Activated naive CD8-positive, alpha-beta T cell treated with anti-CD3 and anti-CD28 coated beads for 36 hours (primary cell): ENCODE results near the gene N4BP2L2. TPM values are rescaled to one million over a fixed set of nuclear protein-coding genes. Genes with fewer than 3 reads are reported as not detected.

Experiments
- DNase-seq: peaks from one replicate; pipeline ENCODE4 v3.0.0; 2021
- H3K27ac Mint-ChIP-seq: one replicate; pipeline ENCODE4 v1.8.0; 2022; ENCODE audit warnings: mild to moderate bottlenecking, moderate library complexity, mixed read lengths
- H3K27me3 Mint-ChIP-seq: one replicate; pipeline ENCODE4 v1.8.0; 2022; ENCODE audit warnings: mild to moderate bottlenecking, mixed read lengths
- H3K36me3 Mint-ChIP-seq: one replicate; pipeline ENCODE4 v1.8.0; 2021; ENCODE audit warnings: mild to moderate bottlenecking, mixed read lengths
- H3K4me1 Mint-ChIP-seq: one replicate; pipeline ENCODE4 v1.8.0; 2021; ENCODE audit warnings: mixed read lengths
- H3K4me3 Mint-ChIP-seq: one replicate; pipeline ENCODE4 v1.8.0; 2022; ENCODE audit warnings: mild to moderate bottlenecking, moderate library complexity, mixed read lengths
- H3K9me3 Mint-ChIP-seq: one replicate; pipeline ENCODE4 v1.8.0; 2022; ENCODE audit warnings: mixed read lengths
- total RNA-seq, 2 experiments: library from RNA; stranded (reverse); gene quantifications; one replicate each; pipeline ENCODE4 v1.2.3, GENCODE V29; 2021

The N4BP2L2 gene
- total RNA-seq, 2 experiments from 2014 or later: 66.7 to 68.8 TPM

- no peak for DNase-seq
- Mint-ChIP-seq H3K4me3 (no peak overlapping the region), H3K9me3 (no peaks in the 10 kb centered on the region), H3K27ac (no peak overlapping the region), H3K27me3 (no peaks in the 10 kb centered on the region), H3K4me1 (peaks cover 13% of the 10 kb centered on the region), H3K36me3 (peaks cover 21% of the 10 kb centered on the region)
These were observed 37.5 kb downstream of the N4BP2L2 start for GRCh38 chr13:32501064-32501463.

GRCh38 chr13:32499538-32500210 lies 38.9 kb downstream of the N4BP2L2 start:
- no peak overlapping the region for H3K27ac Mint-ChIP-seq
- no peaks in the 10 kb centered on the region for H3K9me3 Mint-ChIP-seq
- H3K4me1 Mint-ChIP-seq: peaks cover 13% of the 10 kb centered on the region
- no peak for DNase-seq
- peaks cover 9% of the 10 kb centered on the region for H3K36me3 Mint-ChIP-seq
- H3K27me3 Mint-ChIP-seq: no peaks in the 10 kb centered on the region
- H3K4me3 Mint-ChIP-seq: no peak overlapping the region

GRCh38 chr13:32497589-32497988 lies 41.0 kb downstream of the N4BP2L2 start:
- Mint-ChIP-seq H3K36me3 (peaks cover 9% of the 10 kb centered on the region), H3K9me3 (no peaks in the 10 kb centered on the region), H3K4me3 (no peak overlapping the region), H3K4me1 (peaks cover 13% of the 10 kb centered on the region), H3K27me3 (no peaks in the 10 kb centered on the region), H3K27ac (no peak overlapping the region)
- DNase-seq: no peak

GRCh38 chr13:32496599-32497160 lies 41.9 kb downstream of the N4BP2L2 start:
- DNase-seq: no peak
- Mint-ChIP-seq H3K4me3 (no peak overlapping the region), H3K27ac (no peak overlapping the region), H3K27me3 (no peaks in the 10 kb centered on the region), H3K9me3 (no peaks in the 10 kb centered on the region), H3K4me1 (peaks cover 13% of the 10 kb centered on the region), H3K36me3 (peaks cover 5% of the 10 kb centered on the region)

DNA sequence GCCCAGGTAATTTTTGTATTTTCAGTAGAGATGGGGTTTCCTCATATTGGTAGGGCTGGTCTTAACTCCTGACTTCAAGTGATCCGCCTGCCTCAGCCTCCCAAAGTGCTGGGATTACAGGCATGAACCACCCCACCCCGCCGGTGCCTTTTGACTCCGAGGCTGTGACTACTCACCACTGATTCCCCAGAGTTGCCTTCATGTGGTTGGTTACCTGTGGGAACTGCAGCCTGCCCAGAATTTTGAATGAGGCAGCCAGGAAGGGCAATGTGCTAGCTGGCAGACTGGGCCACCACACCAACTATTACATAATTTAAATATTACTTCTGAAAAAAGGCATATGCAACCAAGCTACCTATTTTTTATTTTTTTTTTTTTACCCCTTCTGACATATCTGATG lies 42.8 kb downstream of the N4BP2L2 start:
- no peak for DNase-seq
- Mint-ChIP-seq H3K36me3 (peaks cover 5% of the 10 kb centered on the region), H3K27ac (no peak overlapping the region), H3K4me3 (no peak overlapping the region), H3K4me1 (peaks cover 13% of the 10 kb centered on the region), H3K9me3 (no peaks in the 10 kb centered on the region), H3K27me3 (no peaks in the 10 kb centered on the region)

DNA sequence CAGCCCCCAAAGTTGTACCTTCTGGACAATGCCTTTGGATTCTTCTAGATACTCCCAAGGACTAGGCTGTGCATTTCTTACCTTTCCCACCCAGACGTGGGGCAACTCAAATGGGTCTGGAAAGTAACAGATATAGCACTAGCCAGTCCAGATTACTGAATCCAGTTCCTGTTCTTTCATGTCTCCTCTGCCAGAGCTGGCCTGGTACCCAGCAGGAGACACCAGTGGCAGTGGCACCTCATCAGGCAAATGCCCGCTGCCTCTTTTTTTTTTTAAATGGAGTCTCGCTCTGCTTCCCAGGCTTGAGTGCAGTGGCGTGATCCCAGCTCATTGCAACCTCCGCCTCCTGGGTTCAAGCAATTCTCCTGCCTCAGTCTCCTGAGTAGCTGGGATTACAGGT lies 43.2 kb downstream of the N4BP2L2 start:
- Mint-ChIP-seq H3K27me3 (no peaks in the 10 kb centered on the region), H3K27ac (no peak overlapping the region), H3K36me3 (peaks cover 5% of the 10 kb centered on the region), H3K4me1 (peaks cover 13% of the 10 kb centered on the region), H3K9me3 (no peaks in the 10 kb centered on the region), H3K4me3 (no peak overlapping the region)
- no peak for DNase-seq

DNA sequence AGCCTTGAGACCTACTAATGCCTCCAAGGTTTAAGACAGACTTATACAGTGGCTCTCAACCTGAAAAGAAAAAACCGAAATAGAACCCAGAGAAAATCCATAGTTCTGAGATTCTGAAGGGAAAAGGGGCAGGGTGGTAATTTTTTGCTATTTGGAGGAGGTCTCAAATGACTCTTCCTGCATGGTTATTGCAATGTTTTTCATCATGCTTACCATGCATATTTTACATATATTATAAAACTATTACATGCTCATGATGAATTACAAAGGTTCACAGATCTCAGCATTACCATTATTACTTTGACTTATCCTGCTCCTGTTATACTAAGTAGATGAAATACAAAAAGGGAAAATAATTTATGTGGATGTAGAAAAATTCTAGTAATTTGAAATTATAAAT lies 47.6 kb downstream of the N4BP2L2 start:
- no peaks in the 10 kb centered on the region for H3K9me3 Mint-ChIP-seq
- no peak overlapping the region for H3K4me3 Mint-ChIP-seq
- DNase-seq: no peak
- no peak overlapping the region for H3K27ac Mint-ChIP-seq
- peaks cover 1% of the 10 kb centered on the region for H3K36me3 Mint-ChIP-seq
- no peaks in the 10 kb centered on the region for H3K27me3 Mint-ChIP-seq
- H3K4me1 Mint-ChIP-seq: no peaks in the 10 kb centered on the region

- Mint-ChIP-seq H3K9me3 (no peaks in the 10 kb centered on the region), H3K4me1 (no peaks in the 10 kb centered on the region), H3K27me3 (no peaks in the 10 kb centered on the region), H3K36me3 (no peaks in the 10 kb centered on the region), H3K27ac (no peak overlapping the region), H3K4me3 (no peak overlapping the region)
- no peak for DNase-seq
These were observed 61.7 kb downstream of the N4BP2L2 start for GRCh38 chr13:32476892-32477291.

GRCh38 chr13:32476021-32476731 lies 62.4 kb downstream of the N4BP2L2 start:
- no peaks in the 10 kb centered on the region for H3K9me3 Mint-ChIP-seq
- no peaks in the 10 kb centered on the region for H3K36me3 Mint-ChIP-seq
- no peaks in the 10 kb centered on the region for H3K27me3 Mint-ChIP-seq
- H3K27ac Mint-ChIP-seq: no peak overlapping the region
- DNase-seq: no peak
- H3K4me3 Mint-ChIP-seq: no peak overlapping the region
- no peaks in the 10 kb centered on the region for H3K4me1 Mint-ChIP-seq

- Mint-ChIP-seq H3K4me3 (no peak overlapping the region), H3K4me1 (no peaks in the 10 kb centered on the region), H3K36me3 (no peaks in the 10 kb centered on the region), H3K9me3 (no peaks in the 10 kb centered on the region), H3K27me3 (no peaks in the 10 kb centered on the region), H3K27ac (no peak overlapping the region)
- no peak for DNase-seq
These were observed 63.4 kb downstream of the N4BP2L2 start for GRCh38 chr13:32474999-32475792.

GRCh38 chr13:32473650-32474049 lies 64.9 kb downstream of the N4BP2L2 start:
- DNase-seq: no peak
- Mint-ChIP-seq H3K27ac (no peak overlapping the region), H3K27me3 (no peaks in the 10 kb centered on the region), H3K36me3 (no peaks in the 10 kb centered on the region), H3K4me1 (no peaks in the 10 kb centered on the region), H3K4me3 (no peak overlapping the region), H3K9me3 (no peaks in the 10 kb centered on the region)

DNA sequence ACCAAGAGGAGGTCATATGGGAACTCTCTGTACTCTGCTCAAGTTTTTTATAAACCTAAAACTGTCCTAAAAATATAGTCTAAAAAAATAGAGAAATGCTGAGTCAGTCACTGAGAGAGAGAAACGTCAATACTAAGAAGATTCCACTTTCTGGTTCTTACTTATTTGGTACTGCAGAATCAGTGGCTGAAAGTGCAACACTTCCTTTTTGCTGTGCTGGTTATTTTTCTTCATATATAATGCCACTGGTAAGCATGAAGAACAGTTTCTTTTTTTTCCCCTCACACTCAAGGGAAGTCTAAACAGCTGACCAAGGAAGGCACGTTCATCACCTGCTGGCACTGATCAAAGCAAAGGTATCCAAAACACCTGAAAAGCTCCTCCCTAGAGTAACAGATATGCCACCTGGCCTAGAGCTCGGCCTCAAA lies 66.4 kb downstream of the N4BP2L2 start:
- no peak for DNase-seq
- Mint-ChIP-seq H3K27ac (no peak overlapping the region), H3K36me3 (no peaks in the 10 kb centered on the region), H3K4me1 (no peaks in the 10 kb centered on the region), H3K27me3 (no peaks in the 10 kb centered on the region), H3K4me3 (no peak overlapping the region), H3K9me3 (no peaks in the 10 kb centered on the region)

DNA sequence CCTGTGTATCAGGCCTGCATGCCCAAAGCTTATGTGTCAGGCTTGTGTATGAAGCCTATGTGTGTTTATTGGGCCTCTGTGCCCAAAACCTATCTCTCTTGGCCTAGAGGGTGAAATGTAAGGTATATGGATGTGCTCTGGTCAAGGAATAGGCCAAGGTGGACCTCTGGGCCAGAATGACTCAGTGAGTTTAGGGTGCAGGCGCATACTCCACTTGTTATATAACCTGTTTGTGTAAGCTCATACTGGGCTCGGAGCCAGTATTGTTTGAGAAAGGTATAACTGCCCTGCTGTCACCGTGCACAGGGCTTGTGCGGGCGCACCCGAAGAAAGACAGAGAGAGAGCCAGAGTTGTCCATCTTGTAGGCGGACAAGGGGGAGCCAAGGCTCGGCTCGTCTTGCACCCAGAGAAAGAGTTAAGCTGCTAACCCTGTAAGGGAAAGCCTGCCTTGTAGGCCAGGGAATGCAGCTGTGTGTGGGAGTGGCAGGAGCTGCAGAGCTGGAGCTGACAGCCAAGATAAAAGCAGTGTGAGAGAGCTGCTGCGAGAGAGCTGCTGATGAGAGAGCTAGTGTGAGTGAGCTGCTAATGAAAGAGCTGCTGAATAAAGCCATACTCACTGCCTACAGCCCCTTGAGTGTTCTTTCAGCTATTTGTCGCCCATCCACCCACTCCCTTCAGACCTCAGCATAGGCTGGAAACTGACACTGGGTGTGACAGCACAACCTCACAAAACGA lies 67.2 kb downstream of the N4BP2L2 start:
- Mint-ChIP-seq H3K4me3 (no peak overlapping the region), H3K36me3 (no peaks in the 10 kb centered on the region), H3K27me3 (no peaks in the 10 kb centered on the region), H3K9me3 (no peaks in the 10 kb centered on the region), H3K27ac (no peak overlapping the region), H3K4me1 (no peaks in the 10 kb centered on the region)
- no peak for DNase-seq

DNA sequence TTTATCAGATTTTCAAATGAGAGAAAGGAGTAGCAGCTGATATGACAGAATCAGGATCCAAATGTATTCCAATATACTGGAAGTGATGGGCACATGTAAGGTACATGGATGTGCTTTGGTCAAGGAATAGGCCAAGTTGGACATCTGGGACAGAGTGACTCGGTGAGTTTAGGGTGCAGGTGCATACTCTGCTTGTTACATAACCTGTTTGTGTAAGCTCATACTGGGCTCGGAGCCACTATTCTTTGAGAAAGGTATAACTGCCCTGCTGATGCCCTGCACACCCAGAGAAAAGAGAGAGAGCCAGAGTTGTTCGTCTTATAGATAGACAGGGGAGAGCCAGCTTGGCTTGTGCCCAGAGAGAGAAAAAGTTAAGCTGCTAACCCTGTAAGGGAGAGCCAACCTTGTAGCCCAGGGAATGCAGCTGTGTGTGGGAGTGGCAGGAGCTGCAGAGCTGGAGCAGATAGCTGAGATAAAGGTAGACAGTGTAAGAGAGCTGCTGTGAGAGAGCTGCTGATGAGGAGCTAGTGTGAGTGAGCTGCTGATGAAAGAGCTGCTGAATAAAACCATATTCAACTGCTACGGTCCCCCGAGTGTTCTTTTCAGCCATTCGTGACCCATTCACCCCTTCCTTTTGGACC lies 70.0 kb downstream of the N4BP2L2 start:
- Mint-ChIP-seq H3K4me1 (no peaks in the 10 kb centered on the region), H3K27ac (no peak overlapping the region), H3K27me3 (no peaks in the 10 kb centered on the region), H3K4me3 (no peak overlapping the region), H3K9me3 (no peaks in the 10 kb centered on the region), H3K36me3 (peaks cover 4% of the 10 kb centered on the region)
- no peak for DNase-seq
